Liver (tissue), 9 donors: ENCODE results near the gene U2AF2. TPM values are rescaled to one million over a fixed set of nuclear protein-coding genes. Genes with fewer than 3 reads are reported as not detected.

Experiments used
- DNase-seq: peaks from one replicate; pipeline ENCODE4 v3.0.0-alpha.2; 2017; ENCODE audit warnings: low spot score
- H3K27ac ChIP-seq, 2 donors: one replicate each; pipeline ENCODE4 v1.7.0; 2013; ENCODE audit warnings: inconsistent platforms in 2 of 2, low read length in 2 of 2, control low read depth in 1 of 2, low read depth in 1 of 2, mild to moderate bottlenecking in 1 of 2
- H3K27me3 ChIP-seq, 4 donors: one replicate each; pipeline versions ENCODE4 v1.6.1 to v1.7.0; 2013; ENCODE audit warnings: low read length in 3 of 4, inconsistent platforms in 1 of 4, mild to moderate bottlenecking in 1 of 4, moderate library complexity in 1 of 4; ENCODE audit not compliant: control insufficient read depth in 4 of 4, insufficient read depth in 4 of 4
- H3K36me3 ChIP-seq, 4 donors: one replicate each; pipeline versions ENCODE4 v1.6.1 to v1.7.0; 2013; ENCODE audit warnings: low read length in 3 of 4, mild to moderate bottlenecking in 3 of 4, low read depth in 1 of 4, moderate library complexity in 1 of 4; ENCODE audit not compliant: control insufficient read depth in 4 of 4, insufficient read depth in 3 of 4
- H3K4me1 ChIP-seq, 4 donors: one replicate each; pipeline versions ENCODE4 v1.6.1 to v1.7.0; 2013; ENCODE audit warnings: low read length in 3 of 4, mild to moderate bottlenecking in 3 of 4, moderate library complexity in 1 of 4; ENCODE audit not compliant: control insufficient read depth in 4 of 4, insufficient read depth in 4 of 4
- H3K4me3 ChIP-seq, 3 donors: one replicate each; pipeline versions ENCODE4 v1.6.1 to v1.7.0; 2013; ENCODE audit warnings: low read length in 3 of 3, control low read depth in 1 of 3, low read depth in 1 of 3, mild to moderate bottlenecking in 1 of 3
- H3K9ac ChIP-seq, 2 donors: one replicate each; pipeline ENCODE4 v1.7.0; 2013; ENCODE audit warnings: low read length in 2 of 2, mild to moderate bottlenecking in 2 of 2, moderate library complexity in 2 of 2, control low read depth in 1 of 2, low read depth in 1 of 2
- H3K9me3 ChIP-seq, 4 donors: one replicate each; pipeline versions ENCODE4 v1.6.1 to v1.7.0; 2013; ENCODE audit warnings: low read length in 3 of 4; ENCODE audit not compliant: control insufficient read depth in 4 of 4
- EGR1 ChIP-seq, 2 donors: IDR thresholded peaks; 2 replicates each; pipeline ENCODE4 v1.6.1; 2016 to 2018; ENCODE audit warnings: antibody characterized with exemption in 2 of 2, low read depth in 2 of 2
- FOXA1 ChIP-seq: IDR thresholded peaks from 2 replicates; pipeline ENCODE4 v1.6.1; 2016; ENCODE audit warnings: antibody characterized with exemption
- FOXA2 ChIP-seq: IDR thresholded peaks from 2 replicates; pipeline ENCODE4 v1.6.1; 2016; ENCODE audit warnings: antibody characterized with exemption
- GABPA ChIP-seq, 2 donors: IDR thresholded peaks in 1 of 2; conservative IDR thresholded peaks in 1 of 2; 2 replicates each; pipeline ENCODE4 v1.6.1; 2016; ENCODE audit warnings: antibody characterized with exemption in 2 of 2, mild to moderate bottlenecking in 1 of 2, moderate library complexity in 1 of 2
- HNF4A ChIP-seq, 2 donors: conservative IDR thresholded peaks; 2 replicates each; pipeline ENCODE4 v1.6.1; 2016; ENCODE audit warnings: antibody characterized with exemption in 2 of 2, mild to moderate bottlenecking in 2 of 2
- JUND ChIP-seq, 2 donors: IDR thresholded peaks; 2 replicates each; pipeline ENCODE4 v1.6.1; 2016; ENCODE audit warnings: antibody characterized with exemption in 2 of 2
- MAX ChIP-seq: IDR thresholded peaks from 2 replicates; pipeline ENCODE4 v1.6.1; 2016; ENCODE audit warnings: antibody characterized with exemption
- NR2F2 ChIP-seq: IDR thresholded peaks from 2 replicates; pipeline ENCODE4 v1.6.1; 2016; ENCODE audit warnings: antibody characterized with exemption
- RAD21 ChIP-seq, 2 donors: IDR thresholded peaks; 2 replicates each; pipeline ENCODE4 v1.6.1; 2016; ENCODE audit warnings: antibody characterized with exemption in 2 of 2, mild to moderate bottlenecking in 2 of 2
- RXRA ChIP-seq, 2 donors: IDR thresholded peaks; 2 replicates each; pipeline ENCODE4 v1.6.1; 2017 to 2018; ENCODE audit warnings: antibody characterized with exemption in 2 of 2, mild to moderate bottlenecking in 1 of 2
- TAF1 ChIP-seq: conservative IDR thresholded peaks from 2 replicates; pipeline ENCODE4 v1.6.1; 2016; ENCODE audit warnings: antibody characterized with exemption, mild to moderate bottlenecking
- YY1 ChIP-seq: IDR thresholded peaks from 2 replicates; pipeline ENCODE4 v1.6.1; 2016; ENCODE audit warnings: antibody characterized with exemption, mild to moderate bottlenecking
- WGBS: extraction: QIAGEN DNeasy Blood & Tissue Kit; methylation state at CpG from one replicate; pipeline ENCODE4 v1.1.7; 2013; 5-methylcytosine and 5-hydroxymethylcytosine counted together
- polyA plus RNA-seq, 2 donors: library from polyadenylated mRNA; stranded (reverse) in 1 of 2; unstranded in 1 of 2; fragments of 200-250 nt in 1 of 2; fragments of >200 nt in 1 of 2; fragmentation: Nextera tagmentation in 1 of 2; extraction: Ambion mirVana in 1 of 2; gene quantifications; one replicate each; pipeline versions ENCODE4 v1.2.1 to v1.2.3, GENCODE V29; 2013 to 2015
- total RNA-seq, 2 donors: library from RNA; depleted of rRNA; stranded (reverse); fragments of >200 nt; gene quantifications; one replicate each; pipeline ENCODE4 v1.2.3, GENCODE V29; 2014
- TF ChIP-seq, protein P1 (sequence below): IDR thresholded peaks from 2 replicates; pipeline ENCODE4 v1.6.1; 2016; ENCODE audit warnings: antibody characterized with exemption
- TF ChIP-seq, protein P2 (sequence below): IDR thresholded peaks from 2 replicates; pipeline ENCODE4 v1.6.1; 2016; ENCODE audit warnings: antibody characterized with exemption, mild to moderate bottlenecking
- TF ChIP-seq, protein P3 (sequence below): IDR thresholded peaks from 2 replicates; pipeline ENCODE4 v1.6.1; 2016; ENCODE audit warnings: antibody characterized with exemption
- donor health status: healthy.
- donor health status: healthy.
- donor health status: healthy.
- donor health status: healthy.
- donor health status: healthy.

Gene U2AF2
- total and polyA plus RNA-seq, 4 donors, result 8.6 to 66.6 (median 51.2) TPM

- peaks cover 14 to 81% (median 31%) of the 10 kb centered on the region in 4 donors for H3K36me3 ChIP-seq
- H3K4me3 ChIP-seq, result no peak overlapping the region
- H3K9ac ChIP-seq, result no peak overlapping the region
- peaks cover 0 to 7% (median 3%) of the 10 kb centered on the region in 4 donors for H3K4me1 ChIP-seq
- 95% methylated on average over 31 of the region's 31 CpGs for WGBS
- no peaks in the 10 kb centered on the region for H3K9me3 ChIP-seq
- no peak for DNase-seq
- H3K27ac ChIP-seq, result no peak overlapping the region
- TF ChIP-seq, protein P1, sequence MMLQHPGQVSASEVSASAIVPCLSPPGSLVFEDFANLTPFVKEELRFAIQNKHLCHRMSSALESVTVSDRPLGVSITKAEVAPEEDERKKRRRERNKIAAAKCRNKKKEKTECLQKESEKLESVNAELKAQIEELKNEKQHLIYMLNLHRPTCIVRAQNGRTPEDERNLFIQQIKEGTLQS, result no peak
- no peak for TF ChIP-seq EGR1 (IDR thresholded peaks at IDR 0.05; ENCODE audit: low read depth in 2 of 2)
- no peak for TF ChIP-seq TAF1
- no peak for TF ChIP-seq FOXA2
- no peak for TF ChIP-seq RAD21 (IDR thresholded peaks at IDR 0.05)
- no peak for TF ChIP-seq FOXA1
- TF ChIP-seq MAX, result no peak
- TF ChIP-seq, protein P2, sequence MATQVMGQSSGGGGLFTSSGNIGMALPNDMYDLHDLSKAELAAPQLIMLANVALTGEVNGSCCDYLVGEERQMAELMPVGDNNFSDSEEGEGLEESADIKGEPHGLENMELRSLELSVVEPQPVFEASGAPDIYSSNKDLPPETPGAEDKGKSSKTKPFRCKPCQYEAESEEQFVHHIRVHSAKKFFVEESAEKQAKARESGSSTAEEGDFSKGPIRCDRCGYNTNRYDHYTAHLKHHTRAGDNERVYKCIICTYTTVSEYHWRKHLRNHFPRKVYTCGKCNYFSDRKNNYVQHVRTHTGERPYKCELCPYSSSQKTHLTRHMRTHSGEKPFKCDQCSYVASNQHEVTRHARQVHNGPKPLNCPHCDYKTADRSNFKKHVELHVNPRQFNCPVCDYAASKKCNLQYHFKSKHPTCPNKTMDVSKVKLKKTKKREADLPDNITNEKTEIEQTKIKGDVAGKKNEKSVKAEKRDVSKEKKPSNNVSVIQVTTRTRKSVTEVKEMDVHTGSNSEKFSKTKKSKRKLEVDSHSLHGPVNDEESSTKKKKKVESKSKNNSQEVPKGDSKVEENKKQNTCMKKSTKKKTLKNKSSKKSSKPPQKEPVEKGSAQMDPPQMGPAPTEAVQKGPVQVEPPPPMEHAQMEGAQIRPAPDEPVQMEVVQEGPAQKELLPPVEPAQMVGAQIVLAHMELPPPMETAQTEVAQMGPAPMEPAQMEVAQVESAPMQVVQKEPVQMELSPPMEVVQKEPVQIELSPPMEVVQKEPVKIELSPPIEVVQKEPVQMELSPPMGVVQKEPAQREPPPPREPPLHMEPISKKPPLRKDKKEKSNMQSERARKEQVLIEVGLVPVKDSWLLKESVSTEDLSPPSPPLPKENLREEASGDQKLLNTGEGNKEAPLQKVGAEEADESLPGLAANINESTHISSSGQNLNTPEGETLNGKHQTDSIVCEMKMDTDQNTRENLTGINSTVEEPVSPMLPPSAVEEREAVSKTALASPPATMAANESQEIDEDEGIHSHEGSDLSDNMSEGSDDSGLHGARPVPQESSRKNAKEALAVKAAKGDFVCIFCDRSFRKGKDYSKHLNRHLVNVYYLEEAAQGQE, result no peak
- TF ChIP-seq RXRA (IDR thresholded peaks at IDR 0.05), result no peak
- TF ChIP-seq JUND (IDR thresholded peaks at IDR 0.05), result no peak
- TF ChIP-seq, protein P3, sequence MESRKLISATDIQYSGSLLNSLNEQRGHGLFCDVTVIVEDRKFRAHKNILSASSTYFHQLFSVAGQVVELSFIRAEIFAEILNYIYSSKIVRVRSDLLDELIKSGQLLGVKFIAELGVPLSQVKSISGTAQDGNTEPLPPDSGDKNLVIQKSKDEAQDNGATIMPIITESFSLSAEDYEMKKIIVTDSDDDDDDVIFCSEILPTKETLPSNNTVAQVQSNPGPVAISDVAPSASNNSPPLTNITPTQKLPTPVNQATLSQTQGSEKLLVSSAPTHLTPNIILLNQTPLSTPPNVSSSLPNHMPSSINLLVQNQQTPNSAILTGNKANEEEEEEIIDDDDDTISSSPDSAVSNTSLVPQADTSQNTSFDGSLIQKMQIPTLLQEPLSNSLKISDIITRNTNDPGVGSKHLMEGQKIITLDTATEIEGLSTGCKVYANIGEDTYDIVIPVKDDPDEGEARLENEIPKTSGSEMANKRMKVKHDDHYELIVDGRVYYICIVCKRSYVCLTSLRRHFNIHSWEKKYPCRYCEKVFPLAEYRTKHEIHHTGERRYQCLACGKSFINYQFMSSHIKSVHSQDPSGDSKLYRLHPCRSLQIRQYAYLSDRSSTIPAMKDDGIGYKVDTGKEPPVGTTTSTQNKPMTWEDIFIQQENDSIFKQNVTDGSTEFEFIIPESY, result no peak
- TF ChIP-seq YY1, result no peak
- TF ChIP-seq GABPA (IDR thresholded peaks at IDR 0.05 in 1 of 2, conservative IDR thresholded peaks at IDR 0.05 in 1 of 2), result no peak
- TF ChIP-seq HNF4A (conservative IDR thresholded peaks at IDR 0.05), result no peak
- no peaks in the 10 kb centered on the region for H3K27me3 ChIP-seq
These were observed 36.1 kb downstream of the U2AF2 start for GRCh38 chr19:55690769-55691545.

- no peaks in the 10 kb centered on the region for H3K9me3 ChIP-seq
- no peaks in the 10 kb centered on the region for H3K27me3 ChIP-seq
- TF ChIP-seq GABPA (IDR thresholded peaks at IDR 0.05 in 1 of 2, conservative IDR thresholded peaks at IDR 0.05 in 1 of 2) (no peak), NR2F2 (no peak), EGR1 (IDR thresholded peaks at IDR 0.05; ENCODE audit: low read depth in 2 of 2) (no peak)
- peaks cover 0 to 2% (median 0%) of the 10 kb centered on the region in 4 donors for H3K4me1 ChIP-seq
- H3K36me3 ChIP-seq, result peaks cover 21 to 87% (median 34%) of the 10 kb centered on the region in 4 donors
- WGBS, result 95% methylated on average over 31 of the region's 31 CpGs
- H3K27ac ChIP-seq, result no peak overlapping the region
- no peak overlapping the region for H3K9ac ChIP-seq
- no peak overlapping the region for H3K4me3 ChIP-seq
- DNase-seq, result no peak
These were observed 37.0 kb downstream of the U2AF2 start for GRCh38 chr19:55691561-55692481.
